GM12873 (cell line): ENCODE results near the gene TTC38.

Source experiments
- CTCF ChIP-seq: IDR thresholded peaks from 2 replicates; pipeline ENCODE4 v1.5.1; 2012; ENCODE audit warnings: low read depth, mild to moderate bottlenecking, moderate library complexity, low read length, control low read depth; ENCODE audit not compliant: insufficient read depth; ENCODE audit errors: missing control alignments

TTC38 gene

GRCh38 chr22:46273432-46274148 lies 5.8 kb downstream of the TTC38 start:
- no peak for TF ChIP-seq CTCF

GRCh38 chr22:46274381-46274780 lies 6.6 kb downstream of the TTC38 start:
- TF ChIP-seq CTCF: no peak

GRCh38 chr22:46275455-46276122 lies 7.8 kb downstream of the TTC38 start:
- TF ChIP-seq CTCF: no peak

GRCh38 chr22:46276563-46276962 lies 8.8 kb downstream of the TTC38 start:
- no peak for TF ChIP-seq CTCF

GRCh38 chr22:46278656-46279645 lies 11.1 kb downstream of the TTC38 start:
- TF ChIP-seq CTCF: no peak

- no peak for TF ChIP-seq CTCF
Observed at GRCh38 chr22:46280063-46280817, 12.4 kb downstream of the TTC38 start.
